Neural cell (in vitro differentiated cells): Measurements from ENCODE around the gene PIAS1. TPM values are rescaled to one million over a fixed set of nuclear protein-coding genes. Genes with fewer than 3 reads are reported as not detected.

Experiments
- H2AFZ ChIP-seq: fragments of 200-600, 300-800 bp; sonication (generic), shearing (Covaris generic); 2 replicates; pipeline ENCODE4 v1.6.0; 2014; ENCODE audit warnings: low read depth, mild to moderate bottlenecking, antibody characterized with exemption, low read length, moderate library complexity
- H3F3A ChIP-seq: fragments of 200-600 bp; shearing (Covaris generic); 2 replicates; pipeline ENCODE4 v1.6.1; 2016; ENCODE audit warnings: mild to moderate bottlenecking, moderate library complexity, mixed read lengths, antibody characterized with exemption, low read length; ENCODE audit not compliant: insufficient read depth, poor library complexity, severe bottlenecking
- H3K27ac ChIP-seq: fragments of 200-600, 300-800 bp; sonication (generic), shearing (Covaris generic); 2 replicates; pipeline ENCODE4 v1.5.1; 2014; ENCODE audit warnings: mild to moderate bottlenecking, low read length, moderate library complexity
- H3K27me3 ChIP-seq: fragments of 300-800, 200-600 bp; sonication (generic), shearing (Covaris generic); 2 replicates; pipeline ENCODE4 v1.6.0; 2014; ENCODE audit warnings: mild to moderate bottlenecking, low read depth, low read length, moderate library complexity; ENCODE audit not compliant: insufficient read depth
- H3K36me3 ChIP-seq: fragments of 300-800, 200-600 bp; sonication (generic), shearing (Covaris generic); 2 replicates; pipeline ENCODE4 v1.5.1; 2014; ENCODE audit warnings: mild to moderate bottlenecking, antibody characterized with exemption, low read length, moderate library complexity; ENCODE audit not compliant: insufficient read depth
- H3K4me2 ChIP-seq: fragments of 300-800, 200-600 bp; sonication (generic), shearing (Covaris generic); 2 replicates; pipeline ENCODE4 v1.6.0; 2014; ENCODE audit warnings: mild to moderate bottlenecking, low read length
- H3K4me3 ChIP-seq: fragments of 300-800, 200-600 bp; sonication (generic), shearing (Covaris generic); 2 replicates; pipeline ENCODE4 v1.5.1; 2014; ENCODE audit warnings: mild to moderate bottlenecking, low read length, moderate library complexity
- H3K79me2 ChIP-seq: fragments of 200-600 bp; shearing (Covaris generic); replicated peaks from 2 replicates; pipeline ENCODE4 v1.6.0; 2014; ENCODE audit warnings: mild to moderate bottlenecking, low read length, moderate library complexity; ENCODE audit not compliant: insufficient read depth
- H3K9ac ChIP-seq: fragments of 300-800, 200-600 bp; sonication (generic), shearing (Covaris generic); 2 replicates; pipeline ENCODE4 v1.6.1; 2016; ENCODE audit warnings: mild to moderate bottlenecking, low read length, mixed read lengths
- H3K9me2 ChIP-seq: fragments of 200-600 bp; shearing (Covaris generic); 2 replicates; pipeline ENCODE4 v1.6.1; 2016; ENCODE audit warnings: mild to moderate bottlenecking, low read length, mixed read lengths; ENCODE audit not compliant: insufficient read depth
- H3K9me3 ChIP-seq: fragments of 200-600, 300-800 bp; sonication (generic), shearing (Covaris generic); 2 replicates; pipeline ENCODE4 v1.6.1; 2016; ENCODE audit warnings: mild to moderate bottlenecking, mixed run types, low read length, moderate library complexity, mixed read lengths
- H4K20me1 ChIP-seq: fragments of 200-600 bp; shearing (Covaris generic); 2 replicates; pipeline ENCODE4 v1.6.1; 2016; ENCODE audit warnings: mild to moderate bottlenecking, mixed run types; ENCODE audit not compliant: insufficient read depth
- EP300 ChIP-seq: fragments of 450-650 bp; conservative IDR thresholded peaks from 2 replicates; pipeline ENCODE4 v1.6.1; 2014; ENCODE audit warnings: antibody characterized with exemption, mild to moderate bottlenecking, moderate library complexity; ENCODE audit not compliant: poor library complexity, severe bottlenecking
- EZH2 ChIP-seq: fragments of 200-600, 300-800 bp; shearing (Covaris generic), sonication (generic); IDR thresholded peaks from 2 replicates; pipeline ENCODE4 v1.6.1; 2014; ENCODE audit warnings: antibody characterized with exemption, low read length, borderline replicate concordance, mild to moderate bottlenecking; ENCODE audit not compliant: insufficient read depth, poor library complexity, severe bottlenecking
- MXI1 ChIP-seq: fragments of 450-650 bp; conservative IDR thresholded peaks from 2 replicates; pipeline ENCODE4 v1.6.1; 2014; ENCODE audit warnings: antibody characterized with exemption, mild to moderate bottlenecking; ENCODE audit not compliant: poor library complexity, severe bottlenecking
- POLR2AphosphoS5 ChIP-seq: IDR thresholded peaks from 2 replicates; pipeline ENCODE4 v1.6.1; 2012
- RAD21 ChIP-seq: fragments of 450-650 bp; conservative IDR thresholded peaks from 2 replicates; pipeline ENCODE4 v1.6.1; 2014; ENCODE audit warnings: antibody characterized with exemption, mild to moderate bottlenecking, moderate library complexity
- SMC3 ChIP-seq: fragments of 450-650 bp; conservative IDR thresholded peaks from 2 replicates; pipeline ENCODE4 v1.6.1; 2014; ENCODE audit warnings: antibody characterized with exemption, mild to moderate bottlenecking, moderate library complexity; ENCODE audit not compliant: poor library complexity
- TAF1 ChIP-seq: IDR thresholded peaks from 2 replicates; pipeline ENCODE4 v1.6.1; 2012; ENCODE audit warnings: low read depth
- polyA plus RNA-seq: library from polyadenylated mRNA; depleted of rRNA; stranded (reverse); fragments of >200 nt; gene quantifications from 2 replicates; pipeline ENCODE4 v1.2.3, GENCODE V29; 2014
- TF ChIP-seq, protein P1 (sequence below): IDR thresholded peaks from 2 replicates; pipeline ENCODE4 v1.6.1; 2012; ENCODE audit warnings: borderline replicate concordance
- TF ChIP-seq, protein P2 (sequence below): fragments of 450-650 bp; IDR thresholded peaks from 2 replicates; pipeline ENCODE4 v1.5.1; 2014; ENCODE audit warnings: antibody characterized with exemption, mild to moderate bottlenecking, moderate library complexity; ENCODE audit not compliant: poor library complexity, severe bottlenecking

Gene PIAS1
- polyA plus RNA-seq, 1 donor from 2014 or later, result 14.3 TPM

DNA sequence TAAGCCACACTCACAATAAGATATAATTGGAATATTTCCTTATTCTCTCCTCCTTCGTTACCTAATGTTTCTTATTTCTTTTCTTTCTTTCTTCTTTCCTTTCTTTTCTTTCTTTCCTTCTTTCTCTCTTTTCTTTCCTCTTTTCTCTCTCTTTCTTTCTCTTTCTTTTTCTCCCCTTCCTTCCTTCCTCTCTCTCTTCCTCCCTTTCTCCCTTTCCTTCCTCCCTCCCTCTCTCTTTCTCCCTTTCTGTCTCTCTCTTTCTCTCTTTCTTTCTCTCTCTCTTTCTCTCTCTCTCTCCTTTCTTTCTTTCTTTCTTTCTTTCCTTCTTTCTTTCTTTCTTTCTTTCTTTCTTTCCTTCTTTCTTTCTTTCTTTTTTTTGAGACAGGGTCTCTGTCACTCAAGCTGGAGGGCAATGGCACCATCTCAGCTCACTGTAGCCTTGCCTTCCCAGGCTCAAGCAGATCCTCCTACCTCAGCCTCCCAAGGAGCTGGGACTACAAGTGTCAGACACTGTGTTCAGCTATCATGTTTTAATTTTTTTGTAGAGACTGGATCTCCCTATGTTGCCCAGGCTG lies 19.3 kb upstream of the PIAS1 start:
- TF ChIP-seq EZH2 (no peak), SMC3 (no peak), TAF1 (no peak), POLR2AphosphoS5 (no peak), RAD21 (no peak)
- TF ChIP-seq, protein P1, sequence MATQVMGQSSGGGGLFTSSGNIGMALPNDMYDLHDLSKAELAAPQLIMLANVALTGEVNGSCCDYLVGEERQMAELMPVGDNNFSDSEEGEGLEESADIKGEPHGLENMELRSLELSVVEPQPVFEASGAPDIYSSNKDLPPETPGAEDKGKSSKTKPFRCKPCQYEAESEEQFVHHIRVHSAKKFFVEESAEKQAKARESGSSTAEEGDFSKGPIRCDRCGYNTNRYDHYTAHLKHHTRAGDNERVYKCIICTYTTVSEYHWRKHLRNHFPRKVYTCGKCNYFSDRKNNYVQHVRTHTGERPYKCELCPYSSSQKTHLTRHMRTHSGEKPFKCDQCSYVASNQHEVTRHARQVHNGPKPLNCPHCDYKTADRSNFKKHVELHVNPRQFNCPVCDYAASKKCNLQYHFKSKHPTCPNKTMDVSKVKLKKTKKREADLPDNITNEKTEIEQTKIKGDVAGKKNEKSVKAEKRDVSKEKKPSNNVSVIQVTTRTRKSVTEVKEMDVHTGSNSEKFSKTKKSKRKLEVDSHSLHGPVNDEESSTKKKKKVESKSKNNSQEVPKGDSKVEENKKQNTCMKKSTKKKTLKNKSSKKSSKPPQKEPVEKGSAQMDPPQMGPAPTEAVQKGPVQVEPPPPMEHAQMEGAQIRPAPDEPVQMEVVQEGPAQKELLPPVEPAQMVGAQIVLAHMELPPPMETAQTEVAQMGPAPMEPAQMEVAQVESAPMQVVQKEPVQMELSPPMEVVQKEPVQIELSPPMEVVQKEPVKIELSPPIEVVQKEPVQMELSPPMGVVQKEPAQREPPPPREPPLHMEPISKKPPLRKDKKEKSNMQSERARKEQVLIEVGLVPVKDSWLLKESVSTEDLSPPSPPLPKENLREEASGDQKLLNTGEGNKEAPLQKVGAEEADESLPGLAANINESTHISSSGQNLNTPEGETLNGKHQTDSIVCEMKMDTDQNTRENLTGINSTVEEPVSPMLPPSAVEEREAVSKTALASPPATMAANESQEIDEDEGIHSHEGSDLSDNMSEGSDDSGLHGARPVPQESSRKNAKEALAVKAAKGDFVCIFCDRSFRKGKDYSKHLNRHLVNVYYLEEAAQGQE, result no peak
- Histone ChIP-seq H4K20me1 (no peaks in the 10 kb centered on the region), H3K27ac (no peak overlapping the region), H3K4me2 (no peak overlapping the region), H3K9me3 (no peaks in the 10 kb centered on the region), H3K27me3 (no peaks in the 10 kb centered on the region), H3F3A (no peaks in the 10 kb centered on the region), H2AFZ (no peak overlapping the region), H3K36me3 (no peaks in the 10 kb centered on the region), H3K4me3 (no peak overlapping the region), H3K79me2 (no peaks in the 10 kb centered on the region), H3K9ac (no peak overlapping the region), H3K9me2 (no peaks in the 10 kb centered on the region)

DNA sequence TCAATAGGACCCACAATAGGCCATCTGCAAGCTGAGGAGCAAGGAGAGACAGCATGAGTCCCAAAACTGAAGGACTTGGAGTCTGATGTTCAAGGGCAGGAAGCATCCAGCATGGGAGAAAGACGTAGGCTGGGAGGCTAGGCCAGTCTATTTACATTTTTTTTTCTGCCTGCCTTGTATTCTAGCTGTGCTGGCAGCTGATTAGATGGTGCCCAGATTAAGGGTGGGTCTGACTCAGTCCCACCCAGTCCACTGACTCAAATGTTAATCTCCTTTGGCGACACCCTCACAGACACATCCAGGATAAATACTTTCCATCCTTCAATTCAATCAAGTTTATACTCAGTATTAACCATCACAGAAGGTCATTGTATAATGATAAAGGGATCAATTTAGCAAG lies 15.9 kb upstream of the PIAS1 start:
- H4K20me1 ChIP-seq, result no peaks in the 10 kb centered on the region
- H3K9ac ChIP-seq, result no peak overlapping the region
- H3F3A ChIP-seq, result no peaks in the 10 kb centered on the region
- H3K9me2 ChIP-seq, result no peaks in the 10 kb centered on the region
- no peaks in the 10 kb centered on the region for H3K79me2 ChIP-seq
- H3K4me2 ChIP-seq, result no peak overlapping the region
- TF ChIP-seq, protein P2, sequence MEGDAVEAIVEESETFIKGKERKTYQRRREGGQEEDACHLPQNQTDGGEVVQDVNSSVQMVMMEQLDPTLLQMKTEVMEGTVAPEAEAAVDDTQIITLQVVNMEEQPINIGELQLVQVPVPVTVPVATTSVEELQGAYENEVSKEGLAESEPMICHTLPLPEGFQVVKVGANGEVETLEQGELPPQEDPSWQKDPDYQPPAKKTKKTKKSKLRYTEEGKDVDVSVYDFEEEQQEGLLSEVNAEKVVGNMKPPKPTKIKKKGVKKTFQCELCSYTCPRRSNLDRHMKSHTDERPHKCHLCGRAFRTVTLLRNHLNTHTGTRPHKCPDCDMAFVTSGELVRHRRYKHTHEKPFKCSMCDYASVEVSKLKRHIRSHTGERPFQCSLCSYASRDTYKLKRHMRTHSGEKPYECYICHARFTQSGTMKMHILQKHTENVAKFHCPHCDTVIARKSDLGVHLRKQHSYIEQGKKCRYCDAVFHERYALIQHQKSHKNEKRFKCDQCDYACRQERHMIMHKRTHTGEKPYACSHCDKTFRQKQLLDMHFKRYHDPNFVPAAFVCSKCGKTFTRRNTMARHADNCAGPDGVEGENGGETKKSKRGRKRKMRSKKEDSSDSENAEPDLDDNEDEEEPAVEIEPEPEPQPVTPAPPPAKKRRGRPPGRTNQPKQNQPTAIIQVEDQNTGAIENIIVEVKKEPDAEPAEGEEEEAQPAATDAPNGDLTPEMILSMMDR, result no peak
- TF ChIP-seq, protein P1, result no peak
- no peak for TF ChIP-seq RAD21
- no peak for TF ChIP-seq SMC3
- no peak for TF ChIP-seq EZH2
- no peak for TF ChIP-seq EP300
- TF ChIP-seq MXI1, result no peak
- no peak for TF ChIP-seq POLR2AphosphoS5
- TF ChIP-seq TAF1, result no peak
- no peak overlapping the region for H3K27ac ChIP-seq
- no peak overlapping the region for H2AFZ ChIP-seq
- peaks cover 4% of the 10 kb centered on the region for H3K9me3 ChIP-seq
- no peaks in the 10 kb centered on the region for H3K36me3 ChIP-seq
- no peak overlapping the region for H3K4me3 ChIP-seq
- H3K27me3 ChIP-seq, result no peaks in the 10 kb centered on the region
